ENCODE results near the gene SPR.

DNA sequence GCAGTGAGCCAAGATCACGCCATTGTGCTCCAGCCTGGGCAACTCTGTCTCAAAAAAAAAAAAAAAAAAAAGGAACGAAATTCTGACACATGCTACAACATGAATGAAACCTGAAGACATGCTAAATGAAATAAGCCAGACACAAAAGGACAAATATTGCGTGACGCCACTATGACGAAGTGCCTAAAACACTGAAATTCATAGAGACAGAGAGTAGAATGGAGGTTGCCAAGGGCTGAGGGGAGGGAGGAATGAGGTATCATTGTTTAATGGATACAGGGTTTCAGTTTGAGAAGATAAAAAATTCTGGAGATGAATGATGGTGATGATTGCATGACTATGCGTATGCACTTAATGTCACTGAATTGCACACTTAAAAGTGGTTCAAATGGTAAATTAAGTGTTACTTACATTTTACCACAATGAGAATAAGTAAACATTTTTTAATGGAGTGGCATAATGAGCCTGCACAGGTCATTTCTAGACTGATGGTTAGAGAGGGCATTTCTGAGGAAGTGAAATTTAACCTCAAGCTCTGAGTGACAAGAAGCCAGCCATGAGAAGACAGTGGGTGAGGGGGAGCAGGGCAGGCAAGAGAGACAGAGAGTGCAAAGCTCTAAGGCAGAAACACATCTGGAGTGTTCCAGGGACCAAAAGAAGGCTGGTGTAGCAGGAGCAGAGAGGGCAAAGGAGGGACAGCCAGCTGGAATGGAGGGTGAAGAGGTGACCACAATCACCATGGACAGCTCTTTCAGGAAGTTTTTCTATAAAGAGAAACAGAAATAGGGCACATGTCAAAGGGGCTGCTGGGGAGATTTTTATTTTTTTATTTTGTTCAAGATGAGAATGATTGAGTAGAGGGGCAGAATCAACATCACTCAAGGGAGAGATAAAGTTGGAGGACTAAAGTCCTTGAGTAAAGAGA lies 40.8 kb upstream of the SPR start:
- TF ChIP-seq, protein P1, sequence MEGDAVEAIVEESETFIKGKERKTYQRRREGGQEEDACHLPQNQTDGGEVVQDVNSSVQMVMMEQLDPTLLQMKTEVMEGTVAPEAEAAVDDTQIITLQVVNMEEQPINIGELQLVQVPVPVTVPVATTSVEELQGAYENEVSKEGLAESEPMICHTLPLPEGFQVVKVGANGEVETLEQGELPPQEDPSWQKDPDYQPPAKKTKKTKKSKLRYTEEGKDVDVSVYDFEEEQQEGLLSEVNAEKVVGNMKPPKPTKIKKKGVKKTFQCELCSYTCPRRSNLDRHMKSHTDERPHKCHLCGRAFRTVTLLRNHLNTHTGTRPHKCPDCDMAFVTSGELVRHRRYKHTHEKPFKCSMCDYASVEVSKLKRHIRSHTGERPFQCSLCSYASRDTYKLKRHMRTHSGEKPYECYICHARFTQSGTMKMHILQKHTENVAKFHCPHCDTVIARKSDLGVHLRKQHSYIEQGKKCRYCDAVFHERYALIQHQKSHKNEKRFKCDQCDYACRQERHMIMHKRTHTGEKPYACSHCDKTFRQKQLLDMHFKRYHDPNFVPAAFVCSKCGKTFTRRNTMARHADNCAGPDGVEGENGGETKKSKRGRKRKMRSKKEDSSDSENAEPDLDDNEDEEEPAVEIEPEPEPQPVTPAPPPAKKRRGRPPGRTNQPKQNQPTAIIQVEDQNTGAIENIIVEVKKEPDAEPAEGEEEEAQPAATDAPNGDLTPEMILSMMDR (IDR thresholded peaks at IDR 0.05), result no peak
- no peak for TF ChIP-seq EZH2 (IDR thresholded peaks at IDR 0.05; ENCODE audit: borderline replicate concordance, insufficient read depth, low read depth, low read length, poor library complexity, severe bottlenecking)

Data from B cell (primary cell).